Measurements from ENCODE around the gene HID1.

The HID1 gene

GRCh38 chr17:74964988-74965622, 7.5 kb downstream of the HID1 start:
- ChIA-PET POLR2A (interaction anchor here (1.5 kb wide), 1 partner anchor 47 kb away, joined by 7 read pairs; the partner anchor contains the start of gene MRPL58), CTCF (no interaction called here)

GRCh38 chr17:74964246-74964761, 8.3 kb downstream of the HID1 start:
- POLR2A ChIA-PET, result interaction anchor here (1.1 to 1.5 kb wide), 3 partner anchors 24 to 71 kb away, joined by 3 to 8 read pairs (median 7); partner anchors contain the start of genes CDR2L and MRPL58
- no peak for TF ChIP-seq SP1 (IDR thresholded peaks at IDR 0.05)
- TF ChIP-seq ZNF384 (IDR thresholded peaks at IDR 0.05), result no peak
- no peak for TF ChIP-seq ELF4 (IDR thresholded peaks at IDR 0.05)
- TF ChIP-seq CTBP1 (IDR thresholded peaks at IDR 0.05; ENCODE audit: borderline replicate concordance), result no peak
- TF ChIP-seq BHLHE40 (IDR thresholded peaks at IDR 0.05; ENCODE audit: borderline replicate concordance), result no peak
- TF ChIP-seq L3MBTL2 (conservative IDR thresholded peaks at IDR 0.05), result no peak
- TF ChIP-seq ARNT (IDR thresholded peaks at IDR 0.05), result no peak
- TF ChIP-seq HDGF (IDR thresholded peaks at IDR 0.05; ENCODE audit: borderline replicate concordance), result no peak
- no peak for TF ChIP-seq LEF1 (IDR thresholded peaks at IDR 0.05; ENCODE audit: borderline replicate concordance)
- no peak for TF ChIP-seq SUZ12 (IDR thresholded peaks at IDR 0.05)
- no peak for TF ChIP-seq FOXK2 (IDR thresholded peaks at IDR 0.05)

More at GRCh38 chr17:74964988-74965622, 7.5 kb downstream of the HID1 start:
- no peak for TF ChIP-seq FOXM1 (IDR thresholded peaks at IDR 0.05; ENCODE audit: borderline replicate concordance)
- TF ChIP-seq SP1 (IDR thresholded peaks at IDR 0.05), result no peak
- no peak for TF ChIP-seq NFRKB (IDR thresholded peaks at IDR 0.05)
- no peak for TF ChIP-seq FOXK2 (IDR thresholded peaks at IDR 0.05)
- no peak for TF ChIP-seq FOXA1 (IDR thresholded peaks at IDR 0.05)
- no peak for TF ChIP-seq ELF4 (IDR thresholded peaks at IDR 0.05)
- no peak for DNase-seq (ENCODE audit: extremely low spot score)

DNA sequence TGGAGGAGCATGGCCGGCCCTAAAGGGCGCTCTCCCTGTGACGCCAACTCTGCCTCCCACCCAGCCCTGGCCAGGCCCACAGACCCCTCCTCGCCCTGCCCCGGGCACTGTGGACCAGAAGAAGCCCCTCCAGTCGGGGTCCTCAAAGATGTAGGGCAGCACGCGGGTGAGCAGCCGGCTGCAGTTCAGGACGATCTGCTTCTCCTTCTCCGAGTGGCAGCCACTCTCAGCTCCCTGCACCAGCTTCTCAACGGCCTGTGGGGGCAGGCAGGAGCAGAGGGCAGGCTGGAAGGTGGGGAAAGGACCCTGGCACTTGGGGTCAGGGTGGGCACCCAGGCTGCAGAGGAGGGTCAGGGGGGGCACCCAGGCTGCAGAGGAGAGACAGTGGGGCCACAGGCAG, 8.9 kb downstream of the HID1 start:
- TF ChIP-seq LEF1 (IDR thresholded peaks at IDR 0.05; ENCODE audit: borderline replicate concordance) (no peak), CTBP1 (IDR thresholded peaks at IDR 0.05; ENCODE audit: borderline replicate concordance) (no peak), TARDBP (IDR thresholded peaks at IDR 0.05) (no peak), FOXK2 (IDR thresholded peaks at IDR 0.05) (no peak), FOXA1 (IDR thresholded peaks at IDR 0.05) (no peak)
- no peak for DNase-seq (ENCODE audit: extremely low spot score)
- ChIA-PET CTCF (interaction anchor here (0.6 to 4.0 kb wide), 7 partner anchors 9 to 142 kb away, joined by 3 to 60 read pairs (median 4); partner anchors contain the start of genes HID1 and MRPL58), POLR2A (interaction anchor here (1.1 to 1.4 kb wide), 2 partner anchors 24 to 71 kb away, joined by 3 to 8 read pairs; partner anchors contain the start of gene CDR2L)

More at GRCh38 chr17:74964246-74964761, 8.3 kb downstream of the HID1 start:
- DNase-seq (ENCODE audit: extremely low spot score), result no peak
- CTCF ChIA-PET, result interaction anchor here (0.6 to 1.5 kb wide), 4 partner anchors 10 to 95 kb away, joined by 3 to 4 read pairs (median 4); no protein-coding TSS in a partner anchor

- ChIA-PET POLR2A (interaction anchor here (0.7 to 2.9 kb wide), 7 partner anchors 8 to 147 kb away, joined by 3 to 66 read pairs (median 7); partner anchors contain the start of genes ARMC7, HID1 and MRPL58), CTCF (interaction anchor here (0.6 to 4.0 kb wide), 20 partner anchors 10 to 229 kb away, joined by 3 to 60 read pairs (median 5); partner anchors contain the start of genes HID1, MRPL58, OTOP2 and USH1G)
- no peak for DNase-seq (ENCODE audit: extremely low spot score)
- TF ChIP-seq ARNT (IDR thresholded peaks at IDR 0.05) (no peak), NFRKB (IDR thresholded peaks at IDR 0.05) (no peak), L3MBTL2 (conservative IDR thresholded peaks at IDR 0.05) (no peak), FOXA1 (IDR thresholded peaks at IDR 0.05) (no peak), HDGF (IDR thresholded peaks at IDR 0.05; ENCODE audit: borderline replicate concordance) (no peak), SUZ12 (IDR thresholded peaks at IDR 0.05) (no peak), TARDBP (IDR thresholded peaks at IDR 0.05) (no peak), ELF4 (IDR thresholded peaks at IDR 0.05) (no peak), FOXK2 (IDR thresholded peaks at IDR 0.05) (no peak), BHLHE40 (IDR thresholded peaks at IDR 0.05; ENCODE audit: borderline replicate concordance) (no peak), LEF1 (IDR thresholded peaks at IDR 0.05; ENCODE audit: borderline replicate concordance) (no peak)
Observed at GRCh38 chr17:74962622-74963394, 9.8 kb downstream of the HID1 start.

- ChIA-PET POLR2A (interaction anchor here (0.7 to 2.9 kb wide), 11 partner anchors 9 to 148 kb away, joined by 3 to 66 read pairs (median 7); partner anchors contain the start of genes ARMC7, CDR2L, FDXR and HID1), CTCF (interaction anchor here (0.6 to 4.0 kb wide), 34 partner anchors 9 to 309 kb away, joined by 3 to 60 read pairs (median 6); partner anchors contain the start of genes CDR2L, FDXR, HID1 and MIF4GD)
- TF ChIP-seq HDGF (IDR thresholded peaks at IDR 0.05; ENCODE audit: borderline replicate concordance) (0 out of 2 replicates have a peak, but pooled peaks have one; percentile 66), ZNF384 (IDR thresholded peaks at IDR 0.05) (no peak)
- DNase-seq (ENCODE audit: extremely low spot score), result peak; percentile 90
Observed at GRCh38 chr17:74961657-74962350, 10.8 kb downstream of the HID1 start.

DNA sequence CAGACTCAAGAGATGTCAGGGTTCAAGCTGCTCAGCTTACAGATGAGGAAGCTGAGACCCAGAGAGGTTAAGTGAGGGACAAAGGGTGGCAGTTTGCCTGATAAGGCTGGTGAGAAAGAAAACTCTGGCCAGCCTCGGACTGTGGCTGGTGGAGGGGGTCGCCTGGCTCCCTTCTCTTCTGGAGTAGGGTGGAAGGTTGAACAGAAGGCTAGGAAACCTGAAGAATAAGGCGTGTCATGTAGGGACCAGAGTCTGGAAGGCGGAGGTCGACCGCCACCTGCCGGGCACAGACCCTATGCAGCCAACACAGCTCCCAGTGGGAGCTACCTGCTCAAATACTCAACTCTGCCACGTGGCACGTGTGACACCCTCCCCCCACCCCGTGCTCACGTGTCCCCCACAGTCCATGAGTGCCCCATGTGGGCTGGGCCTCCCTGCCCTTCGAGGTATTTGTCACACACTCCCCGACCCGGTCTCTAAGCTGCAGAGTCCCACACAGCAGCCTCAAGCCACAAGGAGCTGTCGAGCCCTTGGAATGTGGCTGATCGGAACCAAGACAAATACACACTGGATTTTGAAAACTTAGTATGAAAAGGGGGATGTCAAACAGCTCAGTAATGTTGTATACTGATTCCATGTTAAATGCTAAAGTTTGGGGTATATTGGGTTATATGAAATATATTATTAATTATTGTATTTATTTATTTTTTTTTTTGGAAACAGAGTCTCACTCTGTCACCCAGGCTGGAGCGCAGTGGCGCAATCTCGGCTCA, 11.8 kb downstream of the HID1 start:
- ChIA-PET POLR2A (interaction anchor here (0.6 to 2.9 kb wide), 13 partner anchors 22 to 242 kb away, joined by 3 to 66 read pairs (median 4); partner anchors contain the start of genes ARMC7, CDR2L, FDXR and MRPL58), CTCF (interaction anchor here (0.6 to 4.0 kb wide), 47 partner anchors 9 to 329 kb away, joined by 3 to 60 read pairs (median 5); partner anchors contain the start of genes CDR2L, FDXR, HID1 and MIF4GD)
- TF ChIP-seq SP1 (IDR thresholded peaks at IDR 0.05), result no peak
- TF ChIP-seq NFRKB (IDR thresholded peaks at IDR 0.05), result no peak
- peak; percentile 95 for TF ChIP-seq L3MBTL2 (conservative IDR thresholded peaks at IDR 0.05)
- TF ChIP-seq, protein P1, sequence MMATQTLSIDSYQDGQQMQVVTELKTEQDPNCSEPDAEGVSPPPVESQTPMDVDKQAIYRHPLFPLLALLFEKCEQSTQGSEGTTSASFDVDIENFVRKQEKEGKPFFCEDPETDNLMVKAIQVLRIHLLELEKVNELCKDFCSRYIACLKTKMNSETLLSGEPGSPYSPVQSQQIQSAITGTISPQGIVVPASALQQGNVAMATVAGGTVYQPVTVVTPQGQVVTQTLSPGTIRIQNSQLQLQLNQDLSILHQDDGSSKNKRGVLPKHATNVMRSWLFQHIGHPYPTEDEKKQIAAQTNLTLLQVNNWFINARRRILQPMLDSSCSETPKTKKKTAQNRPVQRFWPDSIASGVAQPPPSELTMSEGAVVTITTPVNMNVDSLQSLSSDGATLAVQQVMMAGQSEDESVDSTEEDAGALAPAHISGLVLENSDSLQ (IDR thresholded peaks at IDR 0.05), result no peak
- TF ChIP-seq CTBP1 (IDR thresholded peaks at IDR 0.05; ENCODE audit: borderline replicate concordance), result peak; percentile 45; the same call in 1 of the 2 replicates
- TF ChIP-seq FOXA1 (IDR thresholded peaks at IDR 0.05), result no peak
- TF ChIP-seq LEF1 (IDR thresholded peaks at IDR 0.05; ENCODE audit: borderline replicate concordance), result no peak
- no peak for TF ChIP-seq TARDBP (IDR thresholded peaks at IDR 0.05)
- no peak for TF ChIP-seq ARNT (IDR thresholded peaks at IDR 0.05)
- no peak for TF ChIP-seq ZNF384 (IDR thresholded peaks at IDR 0.05)
- peak; percentile 83 for DNase-seq (ENCODE audit: extremely low spot score)
